Activated CD8-positive, alpha-beta memory T cell treated with anti-CD3 and anti-CD28 coated beads for 48 hours (primary cell): ENCODE measurements around the gene PCDHGA10.
"Not testable (repeated sequence)": the region's sequence is repeated elsewhere in the genome, so short reads cannot be mapped to it uniquely, and the experiment has no call there.

Experiments used
- DNase-seq, 3 experiments: peaks; one replicate each; pipeline ENCODE4 v3.0.0-alpha.2; 2020; ENCODE audit warnings: low read depth in 2 of 3, low spot score in 2 of 3

PCDHGA10 gene

DNA sequence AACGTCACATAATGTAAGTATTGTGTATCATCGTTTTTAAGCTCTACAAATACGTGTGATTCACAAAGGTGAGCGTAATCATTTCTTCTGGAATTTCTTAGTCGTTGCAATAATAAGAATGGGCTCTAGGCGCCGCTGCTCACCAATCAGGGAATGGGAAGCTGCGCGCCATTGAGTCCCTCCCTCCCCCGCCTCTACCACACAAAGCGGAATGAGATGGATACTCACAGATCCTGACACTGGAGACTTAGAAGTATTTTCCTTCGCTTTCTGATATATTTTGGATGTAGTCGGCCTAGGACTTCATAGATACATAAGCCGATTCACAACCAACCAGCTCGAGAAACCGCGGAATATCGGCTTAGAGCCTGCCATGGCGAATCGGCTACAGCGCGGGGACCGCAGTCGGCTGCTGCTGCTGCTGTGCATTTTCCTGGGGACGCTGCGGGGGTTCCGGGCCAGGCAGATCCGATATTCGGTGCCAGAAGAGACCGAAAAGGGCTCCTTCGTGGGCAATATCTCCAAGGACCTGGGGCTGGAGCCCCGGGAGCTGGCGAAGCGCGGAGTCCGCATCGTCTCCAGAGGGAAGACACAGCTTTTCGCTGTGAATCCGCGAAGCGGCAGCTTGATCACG lies 8.2 kb downstream of the PCDHGA10 start, which contains the start of gene PCDHGA11:
Gene PCDHGA11 (plus strand): TSS at position 197 of the 634 bp plus-strand sequence. CDS start 177 bp downstream, at position 374.
- no peak for DNase-seq

DNA sequence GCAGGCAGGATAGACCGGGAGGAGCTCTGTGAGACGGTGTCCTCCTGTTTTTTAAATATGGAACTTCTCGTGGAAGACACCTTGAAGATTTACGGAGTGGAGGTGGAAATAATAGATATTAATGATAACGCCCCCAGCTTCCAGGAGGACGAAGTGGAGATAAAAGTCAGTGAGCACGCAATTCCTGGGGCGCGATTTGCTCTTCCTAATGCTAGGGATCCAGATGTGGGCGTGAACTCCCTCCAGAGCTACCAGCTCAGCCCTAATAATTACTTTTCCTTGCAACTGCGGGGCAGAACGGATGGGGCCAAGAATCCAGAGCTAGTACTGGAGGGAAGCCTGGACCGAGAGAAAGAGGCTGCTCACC lies 8.7 kb downstream of the PCDHGA10 start:
- DNase-seq: no peak

DNA sequence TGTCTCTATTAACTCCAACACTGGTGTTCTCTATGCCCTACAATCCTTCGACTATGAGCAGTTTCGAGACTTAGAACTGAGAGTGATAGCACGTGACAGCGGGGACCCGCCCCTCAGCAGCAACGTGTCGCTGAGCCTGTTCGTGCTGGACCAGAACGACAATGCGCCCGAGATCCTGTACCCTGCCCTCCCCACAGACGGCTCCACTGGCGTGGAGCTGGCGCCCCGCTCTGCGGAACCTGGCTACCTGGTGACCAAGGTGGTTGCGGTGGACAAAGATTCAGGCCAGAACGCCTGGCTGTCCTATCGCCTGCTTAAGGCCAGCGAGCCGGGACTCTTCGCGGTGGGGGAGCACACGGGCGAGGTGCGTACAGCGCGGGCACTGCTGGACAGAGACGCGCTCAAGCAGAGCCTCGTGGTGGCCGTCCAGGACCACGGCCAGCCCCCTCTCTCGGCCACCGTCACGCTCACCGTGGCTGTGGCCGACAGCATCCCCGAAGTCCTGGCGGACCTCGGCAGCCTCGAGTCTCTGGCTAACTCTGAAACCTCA lies 10.0 kb downstream of the PCDHGA10 start:
- no peak for DNase-seq

DNA sequence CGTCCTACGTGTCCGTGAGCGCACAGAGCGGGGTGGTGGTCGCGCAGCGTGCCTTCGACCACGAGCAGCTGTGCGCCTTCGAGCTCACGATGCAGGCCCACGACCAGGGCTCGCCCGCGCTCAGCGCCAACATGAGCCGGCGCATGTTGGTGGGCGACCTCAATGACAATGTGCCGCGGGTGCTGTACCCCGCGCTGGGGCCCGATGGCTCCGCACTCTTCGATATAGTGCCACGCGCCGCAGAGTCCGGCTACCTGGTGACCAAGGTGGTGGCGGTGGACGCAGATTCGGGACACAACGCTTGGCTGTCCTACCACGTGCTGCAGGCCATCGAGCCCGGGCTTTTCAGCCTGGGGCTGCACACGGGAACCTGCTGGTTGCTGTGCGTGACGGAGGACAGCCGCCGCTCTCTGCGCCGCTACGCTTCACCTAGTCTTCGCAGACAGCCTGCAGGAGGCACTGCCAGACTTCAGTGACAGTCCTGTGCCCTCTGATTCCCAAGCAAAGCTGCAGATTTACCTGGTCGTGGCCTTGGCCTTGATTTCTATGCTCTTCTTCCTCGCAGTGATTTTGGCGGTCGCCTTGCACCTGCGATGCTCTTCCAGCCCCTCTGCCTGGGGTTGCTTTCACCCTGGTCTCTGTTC lies 15.1 kb downstream of the PCDHGA10 start:
- DNase-seq: no peak

DNA sequence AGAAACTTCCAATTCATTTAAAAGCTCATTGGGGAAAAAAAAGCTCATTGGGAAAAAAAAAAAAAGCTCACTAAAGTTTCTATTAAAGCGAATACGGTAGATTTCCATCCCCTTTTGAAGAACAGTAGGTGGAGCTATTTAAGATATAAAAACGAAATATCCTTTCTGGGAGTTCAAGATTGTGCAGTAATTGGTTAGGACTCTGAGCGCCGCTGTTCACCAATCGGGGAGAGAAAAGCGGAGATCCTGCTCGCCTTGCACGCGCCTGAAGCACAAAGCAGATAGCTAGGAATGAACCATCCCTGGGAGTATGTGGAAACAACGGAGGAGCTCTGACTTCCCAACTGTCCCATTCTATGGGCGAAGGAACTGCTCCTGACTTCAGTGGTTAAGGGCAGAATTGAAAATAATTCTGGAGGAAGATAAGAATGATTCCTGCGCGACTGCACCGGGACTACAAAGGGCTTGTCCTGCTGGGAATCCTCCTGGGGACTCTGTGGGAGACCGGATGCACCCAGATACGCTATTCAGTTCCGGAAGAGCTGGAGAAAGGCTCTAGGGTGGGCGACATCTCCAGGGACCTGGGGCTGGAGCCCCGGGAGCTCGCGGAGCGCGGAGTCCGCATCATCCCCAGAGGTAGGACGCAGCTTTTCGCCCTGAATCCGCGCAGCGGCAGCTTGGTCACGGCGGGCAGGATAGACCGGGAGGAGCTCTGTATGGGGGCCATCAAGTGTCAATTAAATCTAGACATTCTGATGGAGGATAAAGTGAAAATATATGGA lies 17.7 kb downstream of the PCDHGA10 start, which contains the start of gene PCDHGA12:
Gene PCDHGA12 (plus strand): TSS at position 176 of the 782 bp plus-strand sequence. CDS start 253 bp downstream, at position 429.
- no peak for DNase-seq

DNA sequence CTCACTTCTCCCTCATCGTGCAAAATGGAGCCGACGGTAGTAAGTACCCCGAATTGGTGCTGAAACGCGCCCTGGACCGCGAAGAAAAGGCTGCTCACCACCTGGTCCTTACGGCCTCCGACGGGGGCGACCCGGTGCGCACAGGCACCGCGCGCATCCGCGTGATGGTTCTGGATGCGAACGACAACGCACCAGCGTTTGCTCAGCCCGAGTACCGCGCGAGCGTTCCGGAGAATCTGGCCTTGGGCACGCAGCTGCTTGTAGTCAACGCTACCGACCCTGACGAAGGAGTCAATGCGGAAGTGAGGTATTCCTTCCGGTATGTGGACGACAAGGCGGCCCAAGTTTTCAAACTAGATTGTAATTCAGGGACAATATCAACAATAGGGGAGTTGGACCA lies 18.5 kb downstream of the PCDHGA10 start:
- no peak for DNase-seq

DNA sequence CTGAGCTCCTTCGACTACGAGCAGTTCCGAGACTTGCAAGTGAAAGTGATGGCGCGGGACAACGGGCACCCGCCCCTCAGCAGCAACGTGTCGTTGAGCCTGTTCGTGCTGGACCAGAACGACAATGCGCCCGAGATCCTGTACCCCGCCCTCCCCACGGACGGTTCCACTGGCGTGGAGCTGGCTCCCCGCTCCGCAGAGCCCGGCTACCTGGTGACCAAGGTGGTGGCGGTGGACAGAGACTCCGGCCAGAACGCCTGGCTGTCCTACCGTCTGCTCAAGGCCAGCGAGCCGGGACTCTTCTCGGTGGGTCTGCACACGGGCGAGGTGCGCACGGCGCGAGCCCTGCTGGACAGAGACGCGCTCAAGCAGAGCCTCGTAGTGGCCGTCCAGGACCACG lies 19.5 kb downstream of the PCDHGA10 start:
- not testable (repeated sequence) for DNase-seq

DNA sequence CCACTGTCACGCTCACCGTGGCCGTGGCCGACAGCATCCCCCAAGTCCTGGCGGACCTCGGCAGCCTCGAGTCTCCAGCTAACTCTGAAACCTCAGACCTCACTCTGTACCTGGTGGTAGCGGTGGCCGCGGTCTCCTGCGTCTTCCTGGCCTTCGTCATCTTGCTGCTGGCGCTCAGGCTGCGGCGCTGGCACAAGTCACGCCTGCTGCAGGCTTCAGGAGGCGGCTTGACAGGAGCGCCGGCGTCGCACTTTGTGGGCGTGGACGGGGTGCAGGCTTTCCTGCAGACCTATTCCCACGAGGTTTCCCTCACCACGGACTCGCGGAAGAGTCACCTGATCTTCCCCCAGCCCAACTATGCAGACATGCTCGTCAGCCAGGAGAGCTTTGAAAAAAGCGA lies 19.9 kb downstream of the PCDHGA10 start:
- not testable (repeated sequence) for DNase-seq

DNA sequence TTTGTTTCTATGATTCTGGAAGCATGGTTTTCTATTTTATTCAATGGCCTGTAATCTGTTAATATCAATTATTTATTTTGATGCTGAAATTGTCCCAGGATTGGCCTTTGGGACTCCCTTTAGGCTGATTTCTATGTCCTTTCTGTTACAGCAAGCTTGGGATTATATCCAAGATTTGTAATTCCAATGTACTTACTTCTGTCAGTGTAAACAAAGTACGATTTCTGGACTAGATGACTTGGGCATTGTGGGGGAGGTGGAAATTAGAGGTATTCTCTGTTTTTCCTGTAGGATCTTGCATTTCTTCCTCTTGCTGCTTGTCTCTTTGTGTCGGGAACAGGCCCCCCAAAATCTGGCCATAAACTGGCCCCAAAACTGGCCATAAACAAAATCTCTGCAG lies 21.2 kb downstream of the PCDHGA10 start:
- no peak for DNase-seq

DNA sequence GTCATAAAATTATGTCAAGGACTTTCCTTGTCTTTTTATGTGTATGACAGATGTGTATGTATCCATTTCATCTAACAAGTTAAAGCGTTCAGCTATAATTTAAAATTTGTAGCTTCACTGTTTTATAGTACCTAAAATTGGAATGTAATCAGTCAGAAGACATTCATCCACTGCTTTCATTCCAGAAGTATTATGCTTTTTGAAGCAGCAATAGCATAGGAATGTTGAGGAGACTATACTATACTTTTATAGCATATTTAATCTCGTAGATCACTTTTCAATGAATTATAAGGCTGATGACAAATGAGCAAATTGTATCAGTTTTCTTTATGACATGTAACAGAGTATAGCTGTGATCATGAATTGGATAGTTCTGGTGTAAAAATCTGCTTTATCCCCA lies 24.4 kb downstream of the PCDHGA10 start:
- no peak for DNase-seq

DNA sequence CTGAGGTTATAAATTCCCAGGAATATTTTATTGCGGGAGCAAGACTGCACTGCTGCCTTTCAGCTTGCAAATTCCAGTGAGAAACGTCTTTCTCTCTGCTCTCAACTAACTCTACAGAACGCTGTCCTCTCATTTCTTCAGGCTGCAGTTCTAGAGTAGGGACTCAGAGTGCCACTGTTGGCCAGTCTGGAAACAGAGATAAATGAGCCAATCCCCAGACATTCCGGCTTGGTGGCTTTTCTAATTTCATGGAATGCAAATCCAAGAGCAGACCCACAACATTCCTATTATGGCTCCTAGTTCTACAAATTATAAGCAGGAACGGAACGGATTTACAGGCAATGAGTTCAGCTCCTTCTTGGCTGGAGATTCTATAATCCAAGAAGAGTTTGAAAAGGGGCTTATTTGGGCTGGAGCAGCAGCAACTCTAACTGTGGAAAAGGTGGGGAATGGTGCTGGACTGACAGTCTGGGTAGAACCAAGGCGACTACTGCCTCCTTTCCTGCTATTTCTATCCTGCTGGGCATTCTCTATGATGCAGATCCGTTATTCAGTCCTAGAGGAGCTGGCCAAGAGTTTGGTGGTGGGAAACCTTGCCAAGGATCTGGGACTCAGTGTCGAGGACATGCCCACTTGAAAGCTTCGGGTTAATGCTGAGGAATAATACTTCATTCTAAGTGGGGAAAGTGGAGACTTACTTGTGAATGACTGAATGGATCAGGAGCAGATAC lies 26.8 kb downstream of the PCDHGA10 start:
- no peak for DNase-seq

DNA sequence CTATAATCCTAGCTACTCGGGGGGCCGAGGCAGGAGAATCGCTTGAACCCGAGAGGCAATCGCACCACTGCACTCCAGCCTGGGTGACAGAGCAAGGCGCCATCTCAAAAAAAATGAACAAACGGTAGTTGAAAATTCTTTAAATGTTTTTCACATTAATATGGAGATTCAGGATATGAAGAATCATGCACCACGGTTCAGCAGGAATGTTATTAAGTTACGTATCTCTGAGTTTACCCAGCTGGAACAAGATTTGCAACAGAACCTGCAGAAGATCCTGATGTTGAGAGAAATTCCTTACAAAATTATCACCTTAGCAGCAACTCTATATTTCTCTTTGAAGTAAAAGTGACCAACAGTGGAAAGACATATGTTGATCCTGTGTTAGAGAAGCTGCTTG lies 27.6 kb downstream of the PCDHGA10 start:
- DNase-seq: no peak

DNA sequence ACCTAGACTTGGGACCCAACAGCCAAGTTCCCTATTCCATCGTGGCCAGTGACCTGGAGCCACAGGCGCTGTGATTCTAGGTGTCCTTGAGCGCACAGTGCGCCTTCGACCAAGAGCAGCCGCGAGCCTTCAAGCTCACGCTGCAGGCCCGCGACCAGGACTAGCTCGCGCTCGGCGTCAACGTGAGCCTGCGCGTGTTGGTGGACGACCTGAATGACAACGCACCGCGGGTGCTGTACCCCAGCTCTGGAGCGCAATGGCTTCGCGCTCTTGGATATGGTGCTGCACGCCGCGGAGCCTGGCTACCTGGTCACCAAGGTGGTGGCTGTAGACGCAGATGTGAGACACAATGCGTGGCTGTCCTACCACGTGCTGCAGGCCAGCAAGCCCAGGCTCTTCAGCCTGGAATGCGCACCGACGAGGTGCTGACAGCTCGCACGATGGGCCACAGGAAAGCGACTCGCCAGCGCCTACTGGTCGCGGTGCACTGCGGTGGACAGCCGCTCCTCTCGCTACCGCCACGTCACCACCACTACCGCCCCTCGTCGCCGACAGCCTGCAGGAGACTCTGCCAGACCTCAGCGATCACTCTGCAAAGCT lies 28.9 kb downstream of the PCDHGA10 start:
- DNase-seq: no peak

DNA sequence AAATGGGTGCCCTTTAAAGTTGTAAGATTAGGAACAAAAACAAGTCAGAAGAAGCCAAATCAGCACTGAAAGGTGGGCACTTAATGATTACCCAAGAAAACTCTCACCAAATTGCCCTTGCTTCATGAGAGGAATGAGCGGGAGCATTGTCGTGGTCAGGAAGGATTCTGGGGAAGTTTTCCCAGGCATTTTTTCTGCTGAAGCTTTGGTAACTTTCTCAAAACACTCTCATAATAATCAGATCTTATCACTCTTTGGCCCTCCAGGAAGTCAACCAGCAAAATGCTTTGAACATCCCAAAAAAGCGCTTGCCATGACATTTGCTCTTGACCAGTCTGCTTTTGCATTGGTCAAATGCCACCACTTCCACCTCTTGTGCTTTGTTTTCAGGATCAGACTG lies 52.6 kb downstream of the PCDHGA10 start:
- no peak for DNase-seq
